GM19397 (cell line): Measurements from ENCODE around the gene HTR3D.
"Not testable (repeated sequence)": the region's sequence is repeated elsewhere in the genome, so short reads cannot be mapped to it uniquely, and the experiment has no call there.

Source experiments
- ATAC-seq: cut with Tn5 transposase; IDR thresholded peaks from one replicate; pipeline ENCODE4 v1.9.1; 2021; ENCODE audit warnings: mild to moderate bottlenecking, moderate library complexity; ENCODE audit not compliant: unreplicated experiment

The HTR3D gene

DNA sequence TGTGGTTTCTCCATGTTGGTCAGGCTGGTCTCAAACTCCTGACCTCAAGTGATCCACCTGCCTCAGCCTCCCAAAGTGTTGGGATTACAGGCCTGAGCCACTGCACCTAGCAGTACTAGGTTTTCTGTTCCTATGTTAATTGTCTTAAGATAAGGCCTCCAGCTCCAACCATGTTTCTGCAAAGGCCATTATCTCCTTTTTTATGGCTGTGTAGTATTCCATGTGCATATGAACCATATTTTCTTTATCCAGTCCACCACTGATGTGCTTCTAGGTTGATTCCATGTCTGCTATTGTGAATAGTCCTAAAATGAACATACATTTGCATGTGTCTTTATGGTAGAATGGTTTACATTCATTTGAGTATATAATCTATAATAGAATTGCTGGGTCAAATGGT is 31.1 kb downstream of the HTR3D start:
- no peak for ATAC-seq

DNA sequence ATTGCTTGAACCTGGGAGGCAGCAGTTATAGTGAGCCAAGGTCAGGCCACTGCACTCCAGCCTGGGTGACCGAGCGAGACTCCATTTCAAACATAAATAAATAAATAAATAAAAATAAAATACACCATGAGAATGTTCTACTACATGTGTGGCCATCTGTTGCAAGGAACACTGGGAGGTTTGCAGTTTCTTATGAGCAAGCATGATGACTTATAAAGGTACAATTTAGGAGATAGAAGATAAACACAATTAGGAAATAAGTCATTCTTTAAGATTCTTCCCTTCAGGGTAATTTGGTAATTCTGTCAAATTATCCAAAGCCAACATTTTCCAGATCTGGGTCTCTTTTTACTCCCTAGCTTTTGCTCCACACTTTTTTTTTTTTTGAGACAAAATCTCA is 34.7 kb downstream of the HTR3D start:
- ATAC-seq: no peak

DNA sequence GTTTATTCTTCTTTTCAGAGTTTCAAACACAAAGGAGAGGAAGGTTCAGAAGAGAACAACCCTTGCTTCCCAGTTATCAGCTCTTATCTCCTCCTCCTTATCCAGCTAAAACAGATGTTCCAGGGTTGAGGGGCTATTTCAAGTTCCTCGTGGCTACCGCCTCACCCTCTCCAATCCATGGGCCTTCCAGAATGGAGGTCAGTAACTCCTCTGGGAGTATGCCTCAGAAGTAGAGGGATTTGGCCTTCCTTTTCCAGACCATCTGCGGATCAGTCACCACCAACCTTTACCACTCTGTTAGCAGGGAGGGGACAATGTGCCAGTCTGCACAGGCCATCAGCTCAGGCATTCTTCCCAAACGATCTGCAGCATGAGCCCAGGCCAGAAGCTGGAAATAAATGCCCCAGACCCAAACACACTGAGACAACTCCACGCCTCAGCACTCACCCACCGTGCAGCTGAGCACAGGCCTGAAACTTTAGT is 36.1 kb downstream of the HTR3D start:
- no peak for ATAC-seq

GRCh38 chr3:184068344-184068743 is 36.8 kb downstream of the HTR3D start:
- ATAC-seq: no peak

GRCh38 chr3:184071142-184071541 is 39.6 kb downstream of the HTR3D start:
- ATAC-seq: not testable (repeated sequence)

- no peak for ATAC-seq
Observed at GRCh38 chr3:184073621-184074020, 42.1 kb downstream of the HTR3D start.

DNA sequence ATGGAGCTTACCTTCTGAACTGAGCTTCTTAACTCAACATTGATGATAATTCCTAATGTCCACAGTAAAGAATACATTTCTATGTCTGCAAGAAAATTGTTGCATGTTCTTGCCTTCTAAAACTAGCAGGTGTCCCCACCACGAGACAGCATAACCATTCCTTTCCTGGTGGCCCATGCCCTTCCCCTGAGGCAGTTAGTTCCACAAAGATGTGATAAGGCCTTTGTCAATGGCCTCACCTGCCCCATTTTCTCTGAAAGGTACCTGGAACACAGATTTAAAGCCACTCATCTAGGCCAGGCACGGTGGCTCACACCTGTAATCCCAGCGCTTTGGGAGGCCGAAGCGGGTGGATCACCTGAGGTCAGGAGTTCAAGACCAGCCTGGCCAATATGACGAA is 44.4 kb downstream of the HTR3D start:
- ATAC-seq: no peak

- ATAC-seq: no peak
Observed at GRCh38 chr3:184077881-184078280, 46.3 kb downstream of the HTR3D start.

GRCh38 chr3:184078851-184079250 is 47.3 kb downstream of the HTR3D start:
- no peak for ATAC-seq

DNA sequence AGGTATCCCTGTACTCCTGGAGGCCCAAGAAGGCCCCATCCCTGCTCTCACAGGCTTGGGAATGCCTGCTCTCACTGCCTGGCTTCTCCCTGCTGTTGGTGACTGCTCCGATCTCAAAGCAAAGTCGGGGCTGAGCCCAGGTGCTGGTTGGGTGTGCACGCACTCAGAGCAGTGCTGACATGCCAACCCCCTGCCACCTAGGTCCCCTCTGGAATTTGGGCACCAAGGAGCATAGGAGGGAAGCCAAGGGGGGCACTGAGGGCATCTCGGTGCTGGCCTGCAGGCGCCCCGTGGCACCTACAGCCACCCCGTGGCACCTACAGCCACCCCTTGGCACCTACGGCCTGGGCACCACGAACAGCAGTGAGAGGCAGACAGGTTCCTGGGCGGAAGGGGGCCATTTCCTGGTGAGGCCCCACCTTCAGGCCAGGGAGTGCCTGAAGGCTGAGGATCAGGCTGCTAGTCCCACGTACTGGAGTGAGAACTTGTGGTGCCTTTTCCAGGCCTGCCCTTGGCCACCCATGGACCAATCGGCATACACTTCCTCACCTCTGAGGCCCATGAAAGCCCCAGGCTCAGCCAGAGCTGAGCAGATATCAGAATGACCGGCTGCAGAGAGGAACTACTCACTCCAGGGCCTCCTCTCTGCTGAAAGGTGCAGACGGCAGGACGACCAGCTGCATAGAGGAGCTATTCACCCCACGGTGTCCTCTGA is 49.7 kb downstream of the HTR3D start:
- ATAC-seq: no peak

DNA sequence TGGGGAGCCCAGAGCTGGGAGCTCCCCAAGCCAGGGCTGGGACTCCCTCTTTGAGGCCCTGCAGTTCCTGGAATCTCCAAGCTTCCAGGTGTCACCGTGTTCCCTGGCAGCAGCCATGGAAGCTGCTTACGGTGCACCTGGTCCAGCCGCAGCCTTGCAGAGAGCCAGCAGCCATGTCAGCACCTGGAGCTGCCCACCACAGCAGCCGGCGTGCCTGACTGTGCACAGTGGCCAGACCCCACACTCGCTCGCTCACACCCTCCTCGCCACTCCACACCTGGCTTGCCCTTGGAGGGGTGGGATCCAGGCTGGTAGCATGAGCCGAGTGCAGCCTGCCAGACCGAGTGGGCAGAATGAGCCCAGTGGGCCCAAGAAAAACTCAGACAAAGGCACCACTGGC is 50.5 kb downstream of the HTR3D start:
- ATAC-seq: no peak

GRCh38 chr3:184082465-184082864 is 50.9 kb downstream of the HTR3D start:
- ATAC-seq: no peak

- no peak for ATAC-seq
Observed at GRCh38 chr3:184085389-184085852, 53.9 kb downstream of the HTR3D start.
